ENCODE measurements around the gene VASH1.

GRCh38 chr14:76719666-76720065 lies 41.6 kb upstream of the VASH1 start:
- TF ChIP-seq POLR2A (IDR thresholded peaks at IDR 0.05) (no peak), CTCF (IDR thresholded peaks at IDR 0.05) (no peak)
